Measurements from ENCODE around the gene ITPR1. TPM values are rescaled to one million over a fixed set of nuclear protein-coding genes. Genes with fewer than 3 reads are reported as not detected.

ITPR1 gene
- total RNA-seq, 1 donor from 2014 or later: 11.2 TPM

- H3K27me3 Mint-ChIP-seq: no peaks in the 10 kb centered on the region
- no peak overlapping the region for H3K4me3 Mint-ChIP-seq (ENCODE audit: low read depth)
- peak overlapping the region; percentile 59 for H3K27ac Mint-ChIP-seq
- no peak for DNase-seq (ENCODE audit: low spot score, unreplicated experiment)
- TF ChIP-seq, protein P1, sequence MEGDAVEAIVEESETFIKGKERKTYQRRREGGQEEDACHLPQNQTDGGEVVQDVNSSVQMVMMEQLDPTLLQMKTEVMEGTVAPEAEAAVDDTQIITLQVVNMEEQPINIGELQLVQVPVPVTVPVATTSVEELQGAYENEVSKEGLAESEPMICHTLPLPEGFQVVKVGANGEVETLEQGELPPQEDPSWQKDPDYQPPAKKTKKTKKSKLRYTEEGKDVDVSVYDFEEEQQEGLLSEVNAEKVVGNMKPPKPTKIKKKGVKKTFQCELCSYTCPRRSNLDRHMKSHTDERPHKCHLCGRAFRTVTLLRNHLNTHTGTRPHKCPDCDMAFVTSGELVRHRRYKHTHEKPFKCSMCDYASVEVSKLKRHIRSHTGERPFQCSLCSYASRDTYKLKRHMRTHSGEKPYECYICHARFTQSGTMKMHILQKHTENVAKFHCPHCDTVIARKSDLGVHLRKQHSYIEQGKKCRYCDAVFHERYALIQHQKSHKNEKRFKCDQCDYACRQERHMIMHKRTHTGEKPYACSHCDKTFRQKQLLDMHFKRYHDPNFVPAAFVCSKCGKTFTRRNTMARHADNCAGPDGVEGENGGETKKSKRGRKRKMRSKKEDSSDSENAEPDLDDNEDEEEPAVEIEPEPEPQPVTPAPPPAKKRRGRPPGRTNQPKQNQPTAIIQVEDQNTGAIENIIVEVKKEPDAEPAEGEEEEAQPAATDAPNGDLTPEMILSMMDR (IDR thresholded peaks at IDR 0.05; ENCODE audit: unreplicated experiment): no peak
- peaks cover 44% of the 10 kb centered on the region for H3K4me1 Mint-ChIP-seq (ENCODE audit: low read depth)
- no peaks in the 10 kb centered on the region for H3K36me3 Mint-ChIP-seq (ENCODE audit: insufficient read depth)
- H3K9me3 Mint-ChIP-seq (ENCODE audit: low read depth): peaks cover 7% of the 10 kb centered on the region
Observed at GRCh38 chr3:4562595-4562994, 69.4 kb downstream of the ITPR1 start.

- H3K4me3 Mint-ChIP-seq (ENCODE audit: low read depth): no peak overlapping the region
- no peaks in the 10 kb centered on the region for H3K27me3 Mint-ChIP-seq
- peaks cover 44% of the 10 kb centered on the region for H3K4me1 Mint-ChIP-seq (ENCODE audit: low read depth)
- no peaks in the 10 kb centered on the region for H3K36me3 Mint-ChIP-seq (ENCODE audit: insufficient read depth)
- no peaks in the 10 kb centered on the region for H3K9me3 Mint-ChIP-seq (ENCODE audit: low read depth)
- DNase-seq (ENCODE audit: low spot score, unreplicated experiment): no peak
- H3K27ac Mint-ChIP-seq: no peak overlapping the region
- TF ChIP-seq, protein P1 (IDR thresholded peaks at IDR 0.05; ENCODE audit: unreplicated experiment): no peak
Observed at GRCh38 chr3:4564270-4564669, 71.1 kb downstream of the ITPR1 start.

- TF ChIP-seq, protein P1 (IDR thresholded peaks at IDR 0.05; ENCODE audit: unreplicated experiment): no peak
- peak overlapping the region; percentile 34 for H3K27ac Mint-ChIP-seq
- H3K36me3 Mint-ChIP-seq (ENCODE audit: insufficient read depth): no peaks in the 10 kb centered on the region
- no peak for DNase-seq (ENCODE audit: low spot score, unreplicated experiment)
- H3K4me3 Mint-ChIP-seq (ENCODE audit: low read depth): no peak overlapping the region
- no peaks in the 10 kb centered on the region for H3K27me3 Mint-ChIP-seq
- peaks cover 44% of the 10 kb centered on the region for H3K4me1 Mint-ChIP-seq (ENCODE audit: low read depth)
- H3K9me3 Mint-ChIP-seq (ENCODE audit: low read depth): no peaks in the 10 kb centered on the region
Observed at GRCh38 chr3:4564928-4565586, 71.9 kb downstream of the ITPR1 start.

DNA sequence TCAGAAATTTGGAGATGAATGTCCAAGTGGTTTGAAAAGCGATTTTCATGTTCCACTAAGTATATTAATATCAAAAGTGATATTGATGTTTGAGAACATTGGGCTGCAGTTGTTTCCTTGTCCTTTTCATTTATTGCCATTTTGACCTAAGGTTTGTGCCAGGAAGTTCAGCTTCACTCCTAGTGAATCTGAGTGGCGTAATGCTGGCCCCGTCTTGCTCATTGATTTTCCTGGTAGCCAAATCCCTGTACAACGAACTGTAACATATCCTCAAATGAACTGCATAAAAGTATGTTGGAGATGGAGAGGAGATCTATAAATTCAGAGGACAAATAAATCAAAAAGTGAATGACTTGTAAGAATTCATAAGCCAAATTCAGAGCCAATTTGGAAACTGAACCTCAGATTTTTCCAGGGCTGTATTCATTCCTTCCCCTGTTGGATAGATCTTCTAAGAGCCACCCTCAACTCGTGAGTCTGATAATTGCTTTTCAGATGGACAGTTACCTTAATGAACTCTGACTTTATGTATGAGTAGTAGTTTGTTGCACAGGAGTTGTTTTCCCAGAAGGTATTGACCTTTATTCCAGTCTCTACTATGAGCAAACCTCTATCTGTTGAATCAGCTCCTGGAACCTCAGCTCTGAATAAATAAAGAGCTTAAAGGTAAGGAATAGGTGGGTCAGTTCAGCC is 72.8 kb downstream of the ITPR1 start:
- no peaks in the 10 kb centered on the region for H3K9me3 Mint-ChIP-seq (ENCODE audit: low read depth)
- peaks cover 42% of the 10 kb centered on the region for H3K4me1 Mint-ChIP-seq (ENCODE audit: low read depth)
- no peak for DNase-seq (ENCODE audit: low spot score, unreplicated experiment)
- no peaks in the 10 kb centered on the region for H3K27me3 Mint-ChIP-seq
- TF ChIP-seq, protein P1 (IDR thresholded peaks at IDR 0.05; ENCODE audit: unreplicated experiment): no peak
- H3K4me3 Mint-ChIP-seq (ENCODE audit: low read depth): no peak overlapping the region
- H3K36me3 Mint-ChIP-seq (ENCODE audit: insufficient read depth): no peaks in the 10 kb centered on the region
- peak overlapping the region; percentile 61 for H3K27ac Mint-ChIP-seq

DNA sequence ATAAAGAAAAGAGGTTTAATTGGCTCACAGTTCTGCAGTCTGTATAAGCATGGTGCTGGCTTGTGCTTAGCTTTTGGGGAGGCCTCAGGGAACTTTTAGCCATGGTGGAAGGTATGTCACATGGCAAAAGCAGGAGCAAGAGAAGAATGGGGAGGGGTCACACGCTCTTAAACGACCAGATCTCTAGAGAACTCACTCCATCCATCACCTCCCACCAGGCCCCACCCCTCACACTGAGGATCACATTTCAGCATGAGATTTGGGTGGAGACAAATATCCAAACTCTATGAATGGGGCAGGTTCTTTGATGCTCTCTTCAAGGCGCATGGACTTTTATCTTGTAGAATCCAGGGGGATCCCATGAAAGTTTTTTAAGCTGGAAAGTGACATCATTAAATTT is 75.7 kb downstream of the ITPR1 start:
- TF ChIP-seq, protein P1 (IDR thresholded peaks at IDR 0.05; ENCODE audit: unreplicated experiment): no peak
- no peaks in the 10 kb centered on the region for H3K27me3 Mint-ChIP-seq
- H3K27ac Mint-ChIP-seq: no peak overlapping the region

More for the DNA sequence above, 75.7 kb downstream of the ITPR1 start:
- DNase-seq (ENCODE audit: low spot score, unreplicated experiment): no peak
- Mint-ChIP-seq H3K4me3 (ENCODE audit: low read depth) (no peak overlapping the region), H3K36me3 (ENCODE audit: insufficient read depth) (no peaks in the 10 kb centered on the region), H3K4me1 (ENCODE audit: low read depth) (peaks cover 26% of the 10 kb centered on the region), H3K9me3 (ENCODE audit: low read depth) (no peaks in the 10 kb centered on the region)
